Left ventricle myocardium inferior (tissue), 1 donor: ENCODE results near the gene JARID2. TPM values are rescaled to one million over a fixed set of nuclear protein-coding genes. Genes with fewer than 3 reads are reported as not detected.
A peak's percentile ranks its signal among the peaks of the same experiment; 100 is the strongest.

Experiments used
- DNase-seq: peaks from one replicate; pipeline ENCODE4 v3.0.0-alpha.2; 2020
- H3K27ac ChIP-seq: fragments of 200-600 bp; replicated peaks from 2 replicates; pipeline ENCODE4 v1.8.0; 2021
- H3K27me3 ChIP-seq: fragments of 200-600 bp; 2 replicates; pipeline ENCODE4 v1.8.0; 2021; ENCODE audit warnings: low read depth
- H3K36me3 ChIP-seq: fragments of 200-600 bp; 2 replicates; pipeline ENCODE4 v1.8.0; 2021
- H3K4me1 ChIP-seq: fragments of 200-600 bp; 2 replicates; pipeline ENCODE4 v1.8.0; 2021
- H3K4me3 ChIP-seq: fragments of 200-600 bp; 2 replicates; pipeline ENCODE4 v1.8.0; 2021; ENCODE audit warnings: mild to moderate bottlenecking, moderate library complexity
- H3K9me3 ChIP-seq: fragments of 200-600 bp; replicated peaks from 2 replicates; pipeline ENCODE4 v1.8.0; 2021
- CTCF ChIP-seq: fragments of 200-600 bp; IDR thresholded peaks from 2 replicates; pipeline ENCODE4 v1.8.0; 2021; ENCODE audit warnings: antibody characterized with exemption, mild to moderate bottlenecking, borderline replicate concordance
- intact Hi-C: fragments of 100-400 bp; cut with micrococcal nuclease; formaldehyde crosslinking; loops from one replicate; pipeline ENCODE4 v1.11.0; 2022
- total RNA-seq: library from RNA; stranded (reverse); fragmentation: NEBNext Ultra II Directional; extraction: Animal tissue kit (Norgen Biotek cat#: 25700); gene quantifications from one replicate; pipeline ENCODE4 v1.2.1, GENCODE V29; 2021
- donor health status: DM: no; HTN: yes; CAD: no; lungs with severe emphysema.

The JARID2 gene
- total RNA-seq, 1 donor from 2014 or later, result 6.5 TPM

- Histone ChIP-seq H3K36me3 (no peaks in the 10 kb centered on the region), H3K9me3 (no peaks in the 10 kb centered on the region), H3K4me1 (peaks cover 72% of the 10 kb centered on the region), H3K27me3 (no peaks in the 10 kb centered on the region), H3K4me3 (no peak overlapping the region), H3K27ac (no peak overlapping the region)
- intact Hi-C loops, result no loop called here
- DNase-seq, result no peak
- no peak for TF ChIP-seq CTCF
Measured at GRCh38 chr6:15325540-15325955, 79.7 kb downstream of the JARID2 start.

DNA sequence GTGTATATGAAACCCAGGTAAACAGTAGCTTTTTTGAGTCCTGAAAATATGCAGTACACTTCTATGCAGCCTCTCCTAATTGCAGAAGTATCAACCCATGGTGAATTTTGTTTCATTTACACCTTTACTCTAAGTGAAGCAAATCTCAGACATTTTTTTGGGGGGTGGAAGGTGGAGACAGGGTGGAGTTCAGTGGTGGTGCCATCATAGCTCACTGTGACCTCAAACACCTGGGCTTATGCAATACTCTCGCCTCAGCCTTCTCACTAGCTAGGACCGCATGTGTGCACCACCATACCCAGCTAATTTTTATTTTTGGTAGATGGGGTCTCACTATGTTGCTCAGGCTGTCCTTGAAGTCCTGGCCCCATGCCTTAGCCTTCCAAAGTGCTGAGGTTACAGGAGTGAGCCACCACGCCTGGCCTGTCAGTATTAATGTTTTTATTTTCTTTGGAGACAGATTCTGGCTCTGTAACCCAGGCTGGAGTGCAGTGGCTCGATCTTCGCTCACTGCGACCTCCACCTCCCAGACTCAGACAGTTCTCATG lies 80.3 kb downstream of the JARID2 start:
- no peak for TF ChIP-seq CTCF
- H3K27me3 ChIP-seq, result no peaks in the 10 kb centered on the region
- intact Hi-C loops, result no loop called here
- H3K27ac ChIP-seq, result no peak overlapping the region
- H3K4me3 ChIP-seq, result no peak overlapping the region
- DNase-seq, result no peak
- no peaks in the 10 kb centered on the region for H3K36me3 ChIP-seq
- H3K4me1 ChIP-seq, result peaks cover 72% of the 10 kb centered on the region
- no peaks in the 10 kb centered on the region for H3K9me3 ChIP-seq

DNA sequence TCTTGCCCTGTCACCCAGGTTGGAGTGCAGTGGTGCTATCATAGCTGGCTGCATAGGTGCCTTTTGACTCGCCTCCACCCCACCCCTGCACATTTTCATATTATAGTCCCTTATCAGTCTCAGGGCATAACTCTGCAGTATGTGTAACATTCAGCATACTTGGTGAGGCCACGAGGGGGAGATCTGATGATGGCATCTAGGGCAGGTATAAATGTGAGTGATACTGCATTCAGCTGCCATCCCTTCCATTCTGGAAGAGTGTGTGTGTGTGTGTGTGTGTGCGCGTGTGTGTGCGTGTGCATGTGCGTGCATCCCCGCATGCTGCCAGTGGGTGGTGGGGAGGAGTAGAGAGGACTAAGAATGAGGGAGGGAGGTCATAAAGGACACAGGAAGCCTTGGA lies 81.4 kb downstream of the JARID2 start:
- H3K4me1 ChIP-seq, result peaks cover 77% of the 10 kb centered on the region
- intact Hi-C loops, result no loop called here
- no peak for DNase-seq

DNA sequence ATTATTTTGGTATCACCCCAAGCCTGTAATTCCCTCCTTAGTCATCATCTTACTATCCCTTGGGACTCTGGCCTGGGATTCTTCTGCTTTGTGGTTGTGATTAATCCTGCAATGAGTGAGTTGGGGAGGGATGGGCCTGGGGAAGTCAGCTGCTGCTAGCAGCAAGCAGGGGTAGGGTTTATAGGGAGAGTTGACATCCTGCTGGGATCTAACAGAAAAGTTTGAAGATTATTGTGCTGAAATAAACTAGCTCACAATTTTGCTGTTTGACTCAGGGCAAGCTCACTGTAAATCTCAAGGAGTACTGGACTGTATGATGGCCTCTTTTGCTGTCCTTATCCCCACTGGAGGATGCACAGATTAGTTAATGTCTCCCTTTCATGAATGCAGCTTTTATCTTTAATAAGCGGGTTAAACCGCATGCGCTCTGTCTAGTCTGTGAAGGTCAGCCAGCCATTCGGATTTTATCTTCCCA lies 83.4 kb downstream of the JARID2 start:
- peak overlapping the region; percentile 14 for H3K27ac ChIP-seq

More for the DNA sequence above, 81.4 kb downstream of the JARID2 start:
- H3K36me3 ChIP-seq, result no peaks in the 10 kb centered on the region
- TF ChIP-seq CTCF, result peak; percentile 17
- no peak overlapping the region for H3K27ac ChIP-seq
- no peaks in the 10 kb centered on the region for H3K9me3 ChIP-seq
- H3K4me3 ChIP-seq, result no peak overlapping the region
- H3K27me3 ChIP-seq, result no peaks in the 10 kb centered on the region

GRCh38 chr6:15330174-15330944 lies 84.5 kb downstream of the JARID2 start:
- intact Hi-C loops, result no loop called here
- TF ChIP-seq CTCF, result no peak
- Histone ChIP-seq H3K4me3 (no peak overlapping the region), H3K4me1 (peaks cover 67% of the 10 kb centered on the region), H3K36me3 (no peaks in the 10 kb centered on the region), H3K27ac (no peak overlapping the region), H3K27me3 (no peaks in the 10 kb centered on the region), H3K9me3 (no peaks in the 10 kb centered on the region)
- DNase-seq, result no peak

More for the DNA sequence above, 83.4 kb downstream of the JARID2 start:
- Histone ChIP-seq H3K9me3 (no peaks in the 10 kb centered on the region), H3K4me1 (peaks cover 67% of the 10 kb centered on the region), H3K27me3 (no peaks in the 10 kb centered on the region), H3K4me3 (no peak overlapping the region), H3K36me3 (no peaks in the 10 kb centered on the region)
- TF ChIP-seq CTCF, result no peak
- no peak for DNase-seq
- intact Hi-C loops, result no loop called here
